GM23338 (cell line): ENCODE data around the gene NOL9. TPM values are rescaled to one million over a fixed set of nuclear protein-coding genes. Genes with fewer than 3 reads are reported as not detected.

Experiments used
- ATAC-seq: fragments of 200-7000 bp; cut with Tn5 transposase; 3 replicates; pipeline ENCODE4 v1.9.1; 2020
- DNase-seq: peaks from one replicate; pipeline ENCODE4 v3.0.0-alpha.2; 2015; ENCODE audit warnings: low spot score
- H2AFZ ChIP-seq: fragments of 200-600 bp; sonication (generic); 2 replicates; pipeline ENCODE4 v1.8.0; 2016; ENCODE audit warnings: antibody characterized with exemption, mild to moderate bottlenecking, moderate library complexity
- H3F3A ChIP-seq: fragments of 200-600 bp; sonication (generic); replicated peaks from 2 replicates; pipeline ENCODE4 v1.8.0; 2017; ENCODE audit warnings: antibody characterized with exemption, mixed run types, low read depth
- H3K27ac ChIP-seq: fragments of 200-600 bp; sonication (generic); 2 replicates; pipeline ENCODE4 v1.6.1; 2016; ENCODE audit warnings: low read depth
- H3K27me3 ChIP-seq: fragments of 200-600 bp; sonication (generic); 2 replicates; pipeline ENCODE4 v1.8.0; 2016; ENCODE audit warnings: mild to moderate bottlenecking, mixed run types, moderate library complexity; ENCODE audit not compliant: insufficient read depth
- H3K36me3 ChIP-seq: fragments of 200-600 bp; sonication (generic); 2 replicates; pipeline ENCODE4 v1.8.0; 2016; ENCODE audit warnings: mild to moderate bottlenecking; ENCODE audit not compliant: insufficient read depth
- H3K4me1 ChIP-seq: fragments of 200-600 bp; sonication (generic); 2 replicates; pipeline ENCODE4 v1.8.0; 2016; ENCODE audit warnings: mild to moderate bottlenecking, moderate library complexity; ENCODE audit not compliant: insufficient read depth
- H3K4me2 ChIP-seq: fragments of 200-600 bp; sonication (generic); 2 replicates; pipeline ENCODE4 v1.7.1; 2017; ENCODE audit warnings: mixed run types
- H3K4me3 ChIP-seq: fragments of 200-600 bp; sonication (generic); 2 replicates; pipeline ENCODE4 v1.6.1; 2016; ENCODE audit warnings: mixed run types
- H3K79me2 ChIP-seq: fragments of 200-600 bp; sonication (generic); replicated peaks from 2 replicates; pipeline ENCODE4 v1.8.0; 2017; ENCODE audit warnings: mild to moderate bottlenecking; ENCODE audit not compliant: insufficient read depth
- H3K9me2 ChIP-seq: fragments of 200-600 bp; sonication (generic); 2 replicates; pipeline ENCODE4 v1.8.0; 2017; ENCODE audit not compliant: insufficient read depth
- H4K20me1 ChIP-seq: fragments of 200-600 bp; sonication (generic); replicated peaks from 2 replicates; pipeline ENCODE4 v1.8.0; 2017; ENCODE audit warnings: mild to moderate bottlenecking; ENCODE audit not compliant: insufficient read depth
- H3K27ac Mint-ChIP-seq: 2 replicates; pipeline ENCODE4 v1.8.0; 2020; ENCODE audit warnings: inconsistent platforms, mild to moderate bottlenecking, moderate library complexity, mixed read lengths
- H3K27me3 Mint-ChIP-seq: 3 replicates; pipeline ENCODE4 v1.8.0; 2022; ENCODE audit warnings: low read depth, mild to moderate bottlenecking, moderate library complexity, mixed read lengths, inconsistent platforms; ENCODE audit not compliant: insufficient read depth, poor library complexity
- H3K36me3 Mint-ChIP-seq: 3 replicates; pipeline ENCODE4 v1.8.0; 2021; ENCODE audit warnings: low read depth, mild to moderate bottlenecking, inconsistent platforms, moderate library complexity, mixed read lengths
- H3K4me1 Mint-ChIP-seq: 3 replicates; pipeline ENCODE4 v1.8.0; 2020; ENCODE audit warnings: mild to moderate bottlenecking, inconsistent platforms, mixed read lengths
- H3K4me3 Mint-ChIP-seq: 3 replicates; pipeline ENCODE4 v1.8.0; 2021; ENCODE audit warnings: moderate library complexity, mild to moderate bottlenecking, inconsistent platforms, mixed read lengths
- H3K9me3 Mint-ChIP-seq: 3 replicates; pipeline ENCODE4 v1.8.0; 2020; ENCODE audit warnings: moderate library complexity, mild to moderate bottlenecking, inconsistent platforms, mixed read lengths
- CREB1 ChIP-seq: fragments of 250-450 bp; sonication (Bioruptor Pico); IDR thresholded peaks from 2 replicates; pipeline ENCODE4 v1.5.0; 2020; ENCODE audit warnings: low read depth, mild to moderate bottlenecking, moderate library complexity
- CTCF ChIP-seq, 2 experiments: fragments of 200-600 bp in 1 of 2; sonication (generic) in 1 of 2; conservative IDR thresholded peaks; 2 replicates each; pipeline versions ENCODE4 v1.5.1 to v1.6.1; 2016 to 2017; ENCODE audit warnings: antibody characterized with exemption in 2 of 2, low read depth in 2 of 2, mild to moderate bottlenecking in 2 of 2, moderate library complexity in 1 of 2
- EZH2 ChIP-seq: fragments of 200-600 bp; sonication (generic); IDR thresholded peaks from one replicate; pipeline ENCODE4 v1.8.0; 2017; ENCODE audit warnings: antibody characterized with exemption, mild to moderate bottlenecking, low read depth; ENCODE audit not compliant: unreplicated experiment
- EZH2phosphoT487 ChIP-seq: fragments of 200-600 bp; sonication (generic); IDR thresholded peaks from one replicate; pipeline ENCODE4 v1.8.1; 2018; ENCODE audit warnings: antibody characterized with exemption; ENCODE audit not compliant: unreplicated experiment
- JUNB ChIP-seq: IDR thresholded peaks from one replicate; pipeline ENCODE4 v1.6.1; 2016; ENCODE audit warnings: antibody characterized with exemption; ENCODE audit not compliant: unreplicated experiment
- NANOG ChIP-seq: IDR thresholded peaks from 2 replicates; pipeline ENCODE4 v1.6.1; 2016; ENCODE audit warnings: antibody characterized with exemption, borderline replicate concordance
- STAT1 ChIP-seq: IDR thresholded peaks from one replicate; pipeline ENCODE4 v1.6.1; 2016; ENCODE audit warnings: antibody characterized with exemption; ENCODE audit not compliant: unreplicated experiment
- ZNF114 ChIP-seq: fragments of 250-450 bp; sonication (Bioruptor Pico); IDR thresholded peaks from 2 replicates; pipeline ENCODE4 v1.5.0; 2020; ENCODE audit warnings: mild to moderate bottlenecking, moderate library complexity
- ZNF331 ChIP-seq: fragments of 250-450 bp; sonication (Bioruptor Pico); IDR thresholded peaks from 2 replicates; pipeline ENCODE4 v1.5.0; 2020; ENCODE audit warnings: low read depth, mild to moderate bottlenecking, moderate library complexity
- polyA plus RNA-seq: library from polyadenylated mRNA; unstranded; fragments of >200 nt; fragmentation: Nextera tagmentation; extraction: Ambion mirVana; gene quantifications from 2 replicates; pipeline ENCODE4 v1.2.1, GENCODE V29; 2016
- total RNA-seq: library from RNA; depleted of rRNA; stranded (reverse); fragments of >200 nt; shearing (Covaris generic); gene quantifications from 2 replicates; pipeline ENCODE4 v1.2.3, GENCODE V29; 2014
- TF ChIP-seq, protein P1 (sequence below): fragments of 250-450 bp; sonication (Bioruptor Pico); IDR thresholded peaks from 2 replicates; pipeline ENCODE4 v1.5.0; 2020; ENCODE audit warnings: mild to moderate bottlenecking, moderate library complexity
- TF ChIP-seq, protein P2 (sequence below): IDR thresholded peaks from one replicate; pipeline ENCODE4 v1.6.1; 2018; ENCODE audit warnings: antibody characterized with exemption; ENCODE audit not compliant: unreplicated experiment

Gene NOL9
- total and polyA plus RNA-seq, 2 experiments from 2014 or later: 13.2 to 48.5 TPM

DNA sequence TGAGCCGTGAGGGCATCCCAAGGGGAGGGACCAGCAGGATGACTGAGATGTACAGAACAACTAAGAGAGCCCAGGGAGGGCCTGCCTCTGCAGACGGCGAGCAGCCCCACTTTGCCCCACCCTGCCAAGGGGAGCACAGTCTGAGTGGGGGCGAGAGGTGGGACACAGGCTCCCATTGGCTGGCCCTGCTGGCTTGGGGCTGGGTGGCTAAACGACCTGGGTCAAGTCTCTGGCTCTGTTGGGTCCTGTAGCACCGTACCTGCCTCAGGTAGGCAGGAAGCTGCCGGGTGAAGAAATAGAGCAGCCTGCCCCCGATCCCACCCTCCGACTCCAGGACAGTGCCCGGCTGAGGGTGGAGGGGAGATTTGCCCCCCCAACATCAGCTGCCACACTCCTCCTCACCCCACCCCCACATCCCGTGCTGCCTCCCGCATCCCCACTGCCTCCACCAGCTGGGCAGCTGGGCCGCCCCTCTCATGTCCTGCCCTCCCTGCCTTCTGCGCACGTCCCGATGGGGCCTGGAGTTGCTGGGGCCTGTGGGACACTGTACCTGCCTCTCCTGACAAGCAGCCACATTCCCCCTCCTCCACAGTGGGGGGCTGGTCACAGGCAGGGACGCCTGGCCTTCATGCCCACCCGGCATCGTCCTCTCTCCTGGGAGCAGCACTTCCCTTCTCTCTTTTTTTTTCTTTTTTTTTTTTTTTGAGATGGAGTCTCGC is 50.3 kb downstream of the NOL9 start:
- Mint-ChIP-seq H3K4me3 (no peak overlapping the region), H3K36me3 (no peaks in the 10 kb centered on the region), H3K9me3 (no peaks in the 10 kb centered on the region), H3K27me3 (peaks cover 13% of the 10 kb centered on the region), H3K27ac (no peak overlapping the region), H3K4me1 (peaks cover 3% of the 10 kb centered on the region; the same call in 1 of the 3 replicates)
- Histone ChIP-seq H3K36me3 (no peaks in the 10 kb centered on the region), H3K27ac (no peak overlapping the region), H4K20me1 (no peaks in the 10 kb centered on the region), H3K4me1 (no peaks in the 10 kb centered on the region), H3K4me3 (no peak overlapping the region), H2AFZ (no peak overlapping the region), H3K9me2 (no peaks in the 10 kb centered on the region), H3K27me3 (peaks cover 3% of the 10 kb centered on the region; the same call in 1 of the 2 replicates), H3K79me2 (no peaks in the 10 kb centered on the region), H3K4me2 (no peak overlapping the region), H3F3A (no peaks in the 10 kb centered on the region)
- DNase-seq (no peak), ATAC-seq (no peak; the same call in 2 of the 3 replicates)
- TF ChIP-seq STAT1 (no peak), CREB1 (CRISPR knock-in tag) (no peak), ZNF114 (CRISPR knock-in tag) (no peak), ZNF331 (CRISPR knock-in tag) (no peak), NANOG (no peak), JUNB (no peak), EZH2phosphoT487 (no peak), EZH2 (no peak), CTCF (conservative IDR thresholded peaks at IDR 0.05; ENCODE audit: low read depth in 2 of 2) (no peak)
- TF ChIP-seq, protein P1, sequence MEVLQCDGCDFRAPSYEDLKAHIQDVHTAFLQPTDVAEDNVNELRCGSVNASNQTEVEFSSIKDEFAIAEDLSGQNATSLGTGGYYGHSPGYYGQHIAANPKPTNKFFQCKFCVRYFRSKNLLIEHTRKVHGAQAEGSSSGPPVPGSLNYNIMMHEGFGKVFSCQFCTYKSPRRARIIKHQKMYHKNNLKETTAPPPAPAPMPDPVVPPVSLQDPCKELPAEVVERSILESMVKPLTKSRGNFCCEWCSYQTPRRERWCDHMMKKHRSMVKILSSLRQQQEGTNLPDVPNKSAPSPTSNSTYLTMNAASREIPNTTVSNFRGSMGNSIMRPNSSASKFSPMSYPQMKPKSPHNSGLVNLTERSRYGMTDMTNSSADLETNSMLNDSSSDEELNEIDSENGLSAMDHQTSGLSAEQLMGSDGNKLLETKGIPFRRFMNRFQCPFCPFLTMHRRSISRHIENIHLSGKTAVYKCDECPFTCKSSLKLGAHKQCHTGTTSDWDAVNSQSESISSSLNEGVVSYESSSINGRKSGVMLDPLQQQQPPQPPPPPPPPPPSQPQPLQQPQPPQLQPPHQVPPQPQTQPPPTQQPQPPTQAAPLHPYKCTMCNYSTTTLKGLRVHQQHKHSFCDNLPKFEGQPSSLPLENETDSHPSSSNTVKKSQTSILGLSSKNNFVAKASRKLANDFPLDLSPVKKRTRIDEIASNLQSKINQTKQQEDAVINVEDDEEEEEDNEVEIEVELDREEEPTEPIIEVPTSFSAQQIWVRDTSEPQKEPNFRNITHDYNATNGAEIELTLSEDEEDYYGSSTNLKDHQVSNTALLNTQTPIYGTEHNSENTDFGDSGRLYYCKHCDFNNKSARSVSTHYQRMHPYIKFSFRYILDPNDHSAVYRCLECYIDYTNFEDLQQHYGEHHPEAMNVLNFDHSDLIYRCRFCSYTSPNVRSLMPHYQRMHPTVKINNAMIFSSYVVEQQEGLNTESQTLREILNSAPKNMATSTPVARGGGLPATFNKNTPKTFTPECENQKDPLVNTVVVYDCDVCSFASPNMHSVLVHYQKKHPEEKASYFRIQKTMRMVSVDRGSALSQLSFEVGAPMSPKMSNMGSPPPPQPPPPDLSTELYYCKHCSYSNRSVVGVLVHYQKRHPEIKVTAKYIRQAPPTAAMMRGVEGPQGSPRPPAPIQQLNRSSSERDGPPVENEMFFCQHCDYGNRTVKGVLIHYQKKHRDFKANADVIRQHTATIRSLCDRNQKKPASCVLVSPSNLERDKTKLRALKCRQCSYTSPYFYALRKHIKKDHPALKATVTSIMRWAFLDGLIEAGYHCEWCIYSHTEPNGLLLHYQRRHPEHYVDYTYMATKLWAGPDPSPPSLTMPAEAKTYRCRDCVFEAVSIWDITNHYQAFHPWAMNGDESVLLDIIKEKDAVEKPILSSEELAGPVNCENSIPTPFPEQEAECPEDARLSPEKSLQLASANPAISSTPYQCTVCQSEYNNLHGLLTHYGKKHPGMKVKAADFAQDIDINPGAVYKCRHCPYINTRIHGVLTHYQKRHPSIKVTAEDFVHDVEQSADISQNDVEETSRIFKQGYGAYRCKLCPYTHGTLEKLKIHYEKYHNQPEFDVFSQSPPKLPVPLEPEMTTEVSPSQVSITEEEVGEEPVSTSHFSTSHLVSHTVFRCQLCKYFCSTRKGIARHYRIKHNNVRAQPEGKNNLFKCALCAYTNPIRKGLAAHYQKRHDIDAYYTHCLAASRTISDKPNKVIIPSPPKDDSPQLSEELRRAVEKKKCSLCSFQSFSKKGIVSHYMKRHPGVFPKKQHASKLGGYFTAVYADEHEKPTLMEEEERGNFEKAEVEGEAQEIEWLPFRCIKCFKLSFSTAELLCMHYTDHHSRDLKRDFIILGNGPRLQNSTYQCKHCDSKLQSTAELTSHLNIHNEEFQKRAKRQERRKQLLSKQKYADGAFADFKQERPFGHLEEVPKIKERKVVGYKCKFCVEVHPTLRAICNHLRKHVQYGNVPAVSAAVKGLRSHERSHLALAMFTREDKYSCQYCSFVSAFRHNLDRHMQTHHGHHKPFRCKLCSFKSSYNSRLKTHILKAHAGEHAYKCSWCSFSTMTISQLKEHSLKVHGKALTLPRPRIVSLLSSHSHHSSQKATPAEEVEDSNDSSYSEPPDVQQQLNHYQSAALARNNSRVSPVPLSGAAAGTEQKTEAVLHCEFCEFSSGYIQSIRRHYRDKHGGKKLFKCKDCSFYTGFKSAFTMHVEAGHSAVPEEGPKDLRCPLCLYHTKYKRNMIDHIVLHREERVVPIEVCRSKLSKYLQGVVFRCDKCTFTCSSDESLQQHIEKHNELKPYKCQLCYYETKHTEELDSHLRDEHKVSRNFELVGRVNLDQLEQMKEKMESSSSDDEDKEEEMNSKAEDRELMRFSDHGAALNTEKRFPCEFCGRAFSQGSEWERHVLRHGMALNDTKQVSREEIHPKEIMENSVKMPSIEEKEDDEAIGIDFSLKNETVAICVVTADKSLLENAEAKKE (CRISPR knock-in tag): no peak
- TF ChIP-seq, protein P2, sequence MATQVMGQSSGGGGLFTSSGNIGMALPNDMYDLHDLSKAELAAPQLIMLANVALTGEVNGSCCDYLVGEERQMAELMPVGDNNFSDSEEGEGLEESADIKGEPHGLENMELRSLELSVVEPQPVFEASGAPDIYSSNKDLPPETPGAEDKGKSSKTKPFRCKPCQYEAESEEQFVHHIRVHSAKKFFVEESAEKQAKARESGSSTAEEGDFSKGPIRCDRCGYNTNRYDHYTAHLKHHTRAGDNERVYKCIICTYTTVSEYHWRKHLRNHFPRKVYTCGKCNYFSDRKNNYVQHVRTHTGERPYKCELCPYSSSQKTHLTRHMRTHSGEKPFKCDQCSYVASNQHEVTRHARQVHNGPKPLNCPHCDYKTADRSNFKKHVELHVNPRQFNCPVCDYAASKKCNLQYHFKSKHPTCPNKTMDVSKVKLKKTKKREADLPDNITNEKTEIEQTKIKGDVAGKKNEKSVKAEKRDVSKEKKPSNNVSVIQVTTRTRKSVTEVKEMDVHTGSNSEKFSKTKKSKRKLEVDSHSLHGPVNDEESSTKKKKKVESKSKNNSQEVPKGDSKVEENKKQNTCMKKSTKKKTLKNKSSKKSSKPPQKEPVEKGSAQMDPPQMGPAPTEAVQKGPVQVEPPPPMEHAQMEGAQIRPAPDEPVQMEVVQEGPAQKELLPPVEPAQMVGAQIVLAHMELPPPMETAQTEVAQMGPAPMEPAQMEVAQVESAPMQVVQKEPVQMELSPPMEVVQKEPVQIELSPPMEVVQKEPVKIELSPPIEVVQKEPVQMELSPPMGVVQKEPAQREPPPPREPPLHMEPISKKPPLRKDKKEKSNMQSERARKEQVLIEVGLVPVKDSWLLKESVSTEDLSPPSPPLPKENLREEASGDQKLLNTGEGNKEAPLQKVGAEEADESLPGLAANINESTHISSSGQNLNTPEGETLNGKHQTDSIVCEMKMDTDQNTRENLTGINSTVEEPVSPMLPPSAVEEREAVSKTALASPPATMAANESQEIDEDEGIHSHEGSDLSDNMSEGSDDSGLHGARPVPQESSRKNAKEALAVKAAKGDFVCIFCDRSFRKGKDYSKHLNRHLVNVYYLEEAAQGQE: no peak
